Dedifferentiated amniotic fluid mesenchymal stem cell (primary cell): ENCODE data around the gene ATP2A2.
A peak's percentile ranks its signal among the peaks of the same experiment; 100 is the strongest.
"Not testable (repeated sequence)": the region's sequence is repeated elsewhere in the genome, so short reads cannot be mapped to it uniquely, and the experiment has no call there.

Experiments used
- DNase-seq: peaks from one replicate; pipeline ENCODE4 v3.0.0-alpha.2; 2016; ENCODE audit errors: extremely low spot score

The ATP2A2 gene

GRCh38 chr12:110301065-110301806, 20.2 kb downstream of the ATP2A2 start:
- no peak for DNase-seq

- DNase-seq: peak; percentile 51
These were observed 23.1 kb downstream of the ATP2A2 start for GRCh38 chr12:110304061-110304551.

GRCh38 chr12:110307372-110307771, 26.3 kb downstream of the ATP2A2 start:
- no peak for DNase-seq

- DNase-seq: no peak
These were observed 29.7 kb downstream of the ATP2A2 start for GRCh38 chr12:110310763-110311162.

- no peak for DNase-seq
These were observed 30.9 kb downstream of the ATP2A2 start for GRCh38 chr12:110311903-110312302.

GRCh38 chr12:110312581-110313360, 31.7 kb downstream of the ATP2A2 start:
- no peak for DNase-seq

GRCh38 chr12:110314308-110314707, 33.3 kb downstream of the ATP2A2 start:
- no peak for DNase-seq

GRCh38 chr12:110316861-110317260, 35.8 kb downstream of the ATP2A2 start:
- peak; percentile 76 for DNase-seq

GRCh38 chr12:110317911-110318310, 36.9 kb downstream of the ATP2A2 start:
- peak; percentile 72 for DNase-seq

GRCh38 chr12:110320550-110320949, 39.5 kb downstream of the ATP2A2 start:
- DNase-seq: no peak

GRCh38 chr12:110329710-110330109, 48.7 kb downstream of the ATP2A2 start:
- DNase-seq: no peak

- no peak for DNase-seq
These were observed 49.1 kb downstream of the ATP2A2 start for GRCh38 chr12:110330124-110330523.

- peak; percentile 30 for DNase-seq
These were observed 49.5 kb downstream of the ATP2A2 start for GRCh38 chr12:110330544-110330943.

GRCh38 chr12:110333201-110333600, 52.2 kb downstream of the ATP2A2 start:
- no peak for DNase-seq

- no peak for DNase-seq
These were observed 54.5 kb downstream of the ATP2A2 start for GRCh38 chr12:110335481-110336045.

- no peak for DNase-seq
These were observed 57.1 kb downstream of the ATP2A2 start for GRCh38 chr12:110337912-110338710.

- DNase-seq: no peak
These were observed 57.7 kb downstream of the ATP2A2 start for GRCh38 chr12:110338754-110339153.

- no peak for DNase-seq
These were observed 58.3 kb downstream of the ATP2A2 start for GRCh38 chr12:110339184-110339952.

- not testable (repeated sequence) for DNase-seq
These were observed 59.2 kb downstream of the ATP2A2 start for GRCh38 chr12:110340261-110340660.

- DNase-seq: no peak
These were observed 59.7 kb downstream of the ATP2A2 start for GRCh38 chr12:110340706-110341105.

GRCh38 chr12:110342157-110342556, 61.1 kb downstream of the ATP2A2 start:
- no peak for DNase-seq
